Limb (tissue), 2 donors: ENCODE measurements around the gene TMEM258.

Source experiments
- DNase-seq, 2 donors: peaks; one replicate each; pipeline ENCODE4 v3.0.0-alpha.2; 2016; ENCODE audit errors: extremely low spot score in 2 of 2

TMEM258 gene

DNA sequence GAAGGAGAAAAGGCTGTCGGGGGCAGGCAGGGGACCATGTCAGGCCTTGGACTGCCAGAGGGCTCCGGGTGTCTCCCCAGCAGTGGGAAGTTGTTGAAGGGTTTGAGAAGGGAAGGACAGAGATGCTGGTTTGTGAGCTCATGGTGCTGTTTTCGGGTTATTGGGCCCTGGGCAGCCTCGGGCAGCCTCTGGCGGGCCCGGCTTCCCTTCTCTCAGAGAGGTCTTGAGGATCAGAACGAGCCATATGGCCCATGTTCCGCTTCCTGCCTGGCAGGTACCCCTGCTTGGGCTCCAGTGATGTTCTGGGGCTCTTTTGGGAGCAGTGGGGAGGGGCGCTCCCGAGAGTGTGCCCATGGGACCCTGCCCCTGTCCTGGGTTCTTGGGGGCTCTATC is 30.2 kb downstream of the TMEM258 start:
- no peak for DNase-seq

DNA sequence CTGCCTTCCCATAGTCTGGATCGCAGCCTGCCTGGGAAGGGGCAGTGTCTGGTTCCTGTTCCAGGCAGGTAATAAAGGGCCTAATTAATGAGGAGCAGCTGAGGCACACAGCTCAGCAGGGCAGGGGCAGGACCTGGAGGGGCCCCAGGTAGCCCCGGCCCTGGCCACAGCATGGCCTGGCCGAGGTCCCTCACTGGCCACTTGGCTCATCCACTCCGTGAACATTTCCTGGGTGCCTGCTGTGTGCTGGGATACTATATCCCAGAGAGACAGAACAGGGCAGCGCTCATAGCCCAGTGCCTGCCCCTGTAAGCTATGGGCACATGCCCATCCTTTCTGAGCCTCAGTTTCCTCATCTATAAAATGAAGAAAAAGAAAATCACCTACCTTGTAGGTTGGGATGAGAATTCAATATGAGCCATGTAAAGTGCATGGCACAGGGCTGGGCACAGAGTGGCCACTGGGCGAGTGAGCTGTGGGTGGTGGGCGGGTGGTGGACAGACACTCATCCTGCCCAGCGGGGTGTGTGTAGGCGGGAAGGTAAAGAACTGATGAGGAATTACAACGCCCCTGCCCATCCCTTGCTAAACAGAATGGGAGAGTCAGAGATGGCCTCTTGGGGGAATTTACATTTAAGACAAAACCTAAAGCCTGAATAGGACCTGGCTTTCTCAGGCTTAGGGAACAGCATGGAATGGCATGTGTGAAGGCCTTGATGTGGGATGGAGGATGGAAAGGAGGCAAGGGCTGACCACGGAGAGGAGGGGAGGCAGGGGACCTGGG is 30.8 kb downstream of the TMEM258 start:
- no peak for DNase-seq

DNA sequence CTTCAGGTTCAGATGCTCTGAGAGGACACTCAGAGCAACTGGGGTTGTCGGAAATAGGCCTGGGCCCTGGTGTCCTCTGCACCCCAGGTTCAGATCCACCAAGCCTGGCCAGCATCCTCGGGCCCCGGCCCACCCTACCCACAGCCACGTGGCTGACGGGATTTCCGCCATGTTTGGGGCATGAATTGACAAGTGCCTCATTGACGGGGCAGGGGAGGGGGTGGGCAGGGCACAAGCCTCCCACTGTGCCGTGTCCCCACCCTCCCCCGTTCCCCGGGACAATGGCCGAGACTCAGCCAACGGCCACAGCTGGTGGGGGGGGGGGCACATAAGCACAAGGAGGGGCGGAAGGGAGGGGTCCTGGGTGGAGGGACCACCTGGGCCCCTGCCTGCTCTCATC is 31.5 kb downstream of the TMEM258 start:
- no peak for DNase-seq

DNA sequence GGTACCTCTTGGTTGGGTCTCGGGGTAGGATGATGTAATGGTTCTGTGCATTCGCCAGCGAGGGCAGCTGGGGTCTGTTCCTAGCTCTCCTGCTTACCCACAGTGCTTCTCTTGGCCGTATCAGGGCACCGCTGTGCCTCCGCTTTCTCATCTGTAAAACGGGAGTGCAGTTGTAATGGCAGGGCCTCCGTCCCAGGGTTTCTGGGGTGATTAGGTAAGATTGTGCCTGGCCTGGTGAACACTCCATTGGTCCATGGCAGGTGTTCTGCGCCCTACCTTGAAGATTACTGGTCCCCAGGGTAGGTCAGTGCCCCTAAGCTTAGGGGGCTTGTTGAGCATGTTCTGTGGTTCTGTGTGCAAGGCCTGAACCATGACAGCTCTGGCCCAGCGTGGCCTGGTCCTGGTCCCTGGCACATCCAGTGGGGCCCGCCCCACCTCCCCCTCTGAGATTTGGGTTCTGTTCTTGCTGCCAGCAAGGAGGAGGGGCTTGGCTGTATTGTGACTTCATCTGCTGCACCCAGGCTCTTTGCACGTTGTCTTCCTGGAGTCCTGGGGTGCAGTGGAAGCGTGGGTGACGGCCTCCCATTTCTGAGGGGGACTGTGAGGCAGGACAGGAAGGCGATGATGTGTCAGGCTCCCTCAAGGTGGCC is 35.1 kb downstream of the TMEM258 start:
- no peak for DNase-seq

DNA sequence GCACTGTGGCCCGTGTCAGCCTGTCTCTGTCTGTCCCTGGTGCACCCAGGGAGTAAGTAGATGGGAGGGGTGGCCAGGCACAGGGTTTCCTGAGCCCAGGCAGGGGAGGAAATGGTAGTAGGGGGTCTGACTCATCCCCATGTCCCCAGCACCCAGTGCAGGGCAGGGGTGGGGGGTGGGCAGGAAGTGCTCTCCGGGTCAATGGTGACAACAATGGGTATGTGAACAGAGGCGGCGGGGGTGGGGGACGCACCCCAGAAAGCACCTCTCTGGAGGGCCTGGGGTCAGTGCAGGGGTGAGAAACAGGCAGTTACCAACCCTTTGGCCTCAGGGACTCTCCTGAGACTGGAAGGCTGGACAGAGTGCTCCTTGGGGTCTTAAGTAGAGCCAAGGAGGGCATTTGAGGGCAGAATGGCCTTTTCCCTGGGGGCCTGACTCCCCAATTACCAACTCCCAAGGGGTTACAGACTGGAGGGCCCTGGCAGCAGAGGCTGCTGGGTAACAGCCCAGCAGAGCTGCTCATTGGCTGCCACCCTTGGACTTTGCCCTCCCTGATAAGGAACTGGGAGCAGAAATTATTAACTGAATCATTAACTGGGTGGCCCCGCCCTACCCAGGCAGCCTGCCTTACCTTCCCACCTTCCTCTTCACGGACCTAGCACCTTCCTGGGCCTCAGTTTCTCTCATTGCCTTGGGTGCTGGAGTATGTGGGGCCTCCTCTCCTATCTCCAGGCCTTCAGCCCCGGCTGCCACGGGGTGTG is 35.8 kb downstream of the TMEM258 start:
- DNase-seq, result no peak

DNA sequence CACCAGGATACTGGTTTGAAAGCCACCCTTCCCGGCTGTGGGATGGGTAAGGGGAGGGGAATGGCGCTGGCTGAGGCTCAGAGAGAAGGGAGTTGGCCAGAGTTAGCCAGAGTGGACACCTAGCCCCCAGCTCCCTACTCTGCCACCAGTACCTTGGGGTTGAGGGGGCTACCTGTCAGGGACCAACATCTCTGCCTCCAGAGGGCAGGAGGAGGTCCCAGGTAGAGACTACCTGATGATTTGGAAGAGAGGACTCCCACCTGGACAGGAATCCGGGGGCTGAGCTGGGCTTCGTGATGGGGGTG is 36.3 kb downstream of the TMEM258 start:
- DNase-seq, result no peak

DNA sequence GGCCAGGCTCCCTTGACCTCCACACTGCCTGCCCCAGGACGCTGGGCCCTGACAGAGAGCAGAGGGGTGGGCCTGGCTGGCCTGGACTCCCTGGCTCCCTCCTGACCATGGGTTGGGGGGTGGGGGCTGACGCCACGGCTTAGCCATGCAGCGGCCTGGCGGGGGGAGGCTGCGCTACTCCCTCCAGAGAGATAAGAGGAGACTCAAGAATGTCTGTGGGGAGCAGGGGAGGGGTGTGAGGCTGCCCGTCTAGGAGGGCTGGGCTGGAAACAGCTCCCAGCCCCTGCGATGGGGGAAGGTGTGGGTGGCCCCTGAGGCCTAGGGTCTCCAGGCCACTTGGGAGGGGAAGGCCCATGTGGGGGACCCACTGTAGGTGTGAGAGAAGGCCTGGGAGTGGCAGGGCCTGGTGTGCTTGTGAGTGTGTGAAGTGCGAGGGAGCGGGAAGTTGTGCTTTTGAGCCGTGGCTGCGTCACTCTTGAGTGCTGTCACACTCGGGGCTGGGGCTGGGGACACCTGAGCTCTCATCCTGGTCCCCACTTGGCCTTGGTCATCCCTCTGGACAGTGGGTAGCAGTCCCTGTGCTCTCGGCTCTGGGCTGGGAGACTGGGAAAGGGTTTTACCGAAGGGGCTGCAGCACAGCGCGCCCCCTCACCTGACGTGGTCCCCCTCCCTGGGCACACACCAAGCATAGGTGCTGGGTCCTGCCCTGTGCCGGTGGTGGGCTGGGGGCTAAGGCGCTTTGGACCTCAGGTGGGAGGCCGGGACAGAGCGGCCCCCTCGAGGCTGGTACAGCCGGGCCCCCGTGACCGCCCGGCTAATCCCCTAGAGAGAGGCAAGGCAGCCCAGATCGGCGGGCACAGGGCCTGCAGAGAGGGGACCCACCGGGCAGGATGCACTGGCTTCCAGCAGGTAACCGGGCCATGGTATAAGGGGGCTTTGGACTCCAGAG is 37.6 kb downstream of the TMEM258 start:
- DNase-seq, result no peak

DNA sequence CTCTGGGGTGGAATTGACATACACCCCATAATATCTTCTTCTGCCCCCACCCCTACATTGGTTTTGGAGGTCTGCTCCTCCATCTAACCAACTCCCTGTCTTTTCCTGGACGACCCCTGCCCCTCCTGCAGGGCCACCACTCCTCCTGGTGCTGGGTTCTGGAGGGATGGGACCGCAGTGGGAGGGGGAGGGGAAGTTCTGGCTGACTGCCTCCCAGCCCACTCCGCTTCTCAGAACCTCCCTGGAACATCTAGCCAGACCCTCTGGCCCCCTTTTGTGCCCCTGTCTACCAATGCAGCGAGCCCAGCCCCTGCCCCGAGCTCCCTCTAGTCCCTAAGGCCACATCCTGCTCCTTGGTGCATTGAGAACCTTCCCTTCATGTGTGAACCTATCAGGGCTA is 38.7 kb downstream of the TMEM258 start:
- no peak for DNase-seq

DNA sequence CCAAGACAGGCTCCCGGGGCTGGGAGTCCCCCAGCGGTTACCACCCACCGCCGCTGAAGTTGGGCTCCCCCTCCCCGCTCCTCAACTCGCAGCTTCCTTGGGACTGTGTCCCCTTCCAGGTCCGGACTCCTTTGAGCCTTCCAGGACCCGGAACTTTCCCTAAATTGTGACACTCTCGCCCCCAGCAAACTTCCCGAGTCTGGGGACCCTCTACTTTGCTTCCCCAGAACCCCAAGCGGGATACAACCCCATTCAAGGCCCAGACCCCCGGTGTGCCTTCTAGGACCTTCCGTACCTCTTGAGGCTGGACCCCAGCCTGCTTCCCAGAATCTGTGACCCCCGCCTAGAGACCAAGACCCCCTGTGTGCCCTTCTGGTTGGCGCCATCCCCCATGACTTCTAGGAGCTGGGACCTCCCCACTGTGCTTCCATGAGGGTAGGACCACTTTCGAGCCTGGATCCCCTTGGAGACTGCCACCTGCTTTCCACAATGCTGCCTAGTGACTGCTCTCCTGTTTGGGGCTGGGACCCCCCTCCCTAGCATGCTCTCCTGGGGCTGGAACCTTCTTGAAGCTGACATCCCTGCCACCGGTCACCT is 39.4 kb downstream of the TMEM258 start:
- DNase-seq, result no peak

DNA sequence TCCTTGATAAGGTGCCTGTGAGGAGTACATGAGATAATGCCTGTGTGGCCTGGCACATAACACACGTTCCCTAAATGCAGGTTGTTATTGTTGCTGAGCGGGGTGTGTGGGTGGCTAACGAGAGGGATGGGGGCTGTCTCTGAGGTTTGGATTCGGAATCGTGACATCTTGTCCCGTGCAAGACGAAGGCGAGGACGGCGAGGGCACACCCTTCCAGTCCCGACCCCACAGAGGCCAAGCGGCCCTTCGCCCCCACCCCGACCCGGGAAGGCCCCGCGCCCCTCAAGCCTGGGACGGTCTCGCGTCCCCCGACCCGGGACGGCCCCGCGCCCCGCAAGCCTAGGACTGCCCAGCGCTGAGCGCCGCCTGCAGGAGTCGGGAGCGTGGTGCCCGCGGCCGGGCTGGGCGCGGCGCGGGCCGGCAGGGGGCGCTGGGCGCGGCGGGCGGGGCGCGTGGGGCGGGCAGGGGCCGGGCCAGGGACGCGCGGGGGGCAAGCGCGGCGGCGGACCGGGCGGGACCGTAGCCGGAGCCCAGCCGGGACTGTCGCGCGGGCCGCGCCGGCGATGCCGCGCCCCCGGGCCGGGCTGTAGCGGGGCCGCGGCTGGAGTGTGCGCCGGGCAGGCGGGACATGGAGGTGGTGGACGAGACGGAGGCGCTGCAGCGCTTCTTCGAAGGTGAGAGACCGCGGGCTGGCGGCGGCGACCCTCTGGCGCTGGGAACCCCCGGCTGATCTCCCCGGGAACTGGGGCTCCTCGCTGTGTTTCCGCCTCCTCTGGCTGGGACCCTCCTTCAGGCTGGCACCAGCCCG is 40.1 kb downstream of the TMEM258 start, which contains the start of gene MYRF:
TSS of gene MYRF (plus strand) at position 520 of the 808 bp plus-strand sequence. CDS start at position 629, 109 bp downstream.
- peak; percentile 27 to 83 for DNase-seq

DNA sequence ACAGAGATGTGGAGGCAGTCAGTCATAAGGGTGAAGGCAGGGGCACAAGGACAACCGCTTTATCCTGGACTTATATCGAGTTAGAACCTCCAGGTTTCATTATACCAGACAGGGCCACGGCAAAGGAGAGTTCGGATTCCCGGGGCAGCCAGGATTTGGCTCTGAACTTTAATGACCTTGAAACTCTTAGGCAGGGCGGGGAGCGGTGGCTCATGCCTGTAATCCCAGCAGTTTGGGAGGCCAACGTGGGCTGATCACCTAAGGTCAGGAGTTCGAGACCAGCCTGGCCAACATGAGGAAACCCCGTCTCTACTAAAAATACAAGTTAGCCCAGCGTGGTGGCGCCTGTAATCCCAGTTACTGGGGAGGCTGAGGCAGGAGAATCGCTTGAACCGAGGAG is 41.0 kb downstream of the TMEM258 start:
- DNase-seq, result no peak

DNA sequence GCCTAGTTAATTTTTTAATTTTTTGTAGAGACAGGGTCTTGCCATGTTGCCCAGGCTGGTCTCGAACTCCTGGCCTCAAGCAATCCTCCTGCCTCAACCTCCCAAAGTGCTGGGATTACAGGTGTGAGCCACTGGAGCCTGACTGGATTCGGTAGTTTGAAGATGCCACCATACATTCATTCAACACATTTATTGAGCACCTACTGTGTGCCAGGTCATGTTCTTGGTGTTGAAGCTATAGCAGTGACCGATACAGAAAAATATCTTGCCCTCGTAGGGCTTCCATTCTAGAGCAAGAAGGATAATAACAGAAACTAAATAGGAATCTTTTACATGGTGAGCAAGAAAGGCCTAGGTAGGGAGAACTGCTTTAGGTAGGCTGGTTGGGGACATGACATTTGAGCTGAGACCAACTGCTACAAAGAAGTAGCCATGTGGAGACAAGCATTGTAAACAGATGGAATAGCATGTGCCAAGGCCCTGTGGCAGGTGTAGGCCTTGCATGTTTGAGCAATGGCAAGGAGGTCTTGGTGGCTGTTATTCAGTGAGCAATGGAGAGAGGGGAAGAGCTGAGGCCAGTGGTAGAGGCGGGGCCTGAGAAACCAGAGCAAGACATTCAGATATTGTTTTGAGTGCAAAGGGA is 41.6 kb downstream of the TMEM258 start:
- DNase-seq, result no peak

DNA sequence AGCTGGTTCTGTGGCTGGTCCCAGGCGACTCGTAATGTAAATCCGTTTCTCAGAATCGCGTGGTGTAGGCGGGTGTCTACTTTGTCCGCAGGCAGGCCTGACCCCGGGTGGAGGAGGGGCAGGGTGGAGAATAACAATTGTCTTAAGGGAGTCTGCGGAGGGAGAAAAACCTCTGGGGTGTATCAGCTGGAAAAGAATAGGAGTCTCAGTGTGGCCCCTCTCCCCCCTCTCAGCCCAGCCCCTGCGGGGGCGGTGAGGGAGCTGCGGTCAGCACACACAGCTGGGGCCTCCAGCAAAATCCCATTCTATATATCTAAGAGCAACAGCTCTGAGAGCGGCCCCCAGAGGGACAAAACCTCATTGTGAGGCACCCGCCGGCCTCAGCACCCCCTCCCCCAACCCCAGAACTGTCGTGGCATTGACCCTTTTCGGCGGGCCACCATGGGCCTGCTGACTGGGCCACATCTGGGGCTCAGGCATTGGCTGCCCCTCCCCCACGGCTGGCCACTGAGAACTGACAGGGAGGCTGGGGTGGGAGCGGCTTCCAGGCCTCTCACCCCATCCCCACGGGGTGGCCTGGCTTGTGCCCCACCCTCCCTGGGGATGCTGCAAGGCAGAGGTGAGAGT is 42.7 kb downstream of the TMEM258 start:
- no peak for DNase-seq

DNA sequence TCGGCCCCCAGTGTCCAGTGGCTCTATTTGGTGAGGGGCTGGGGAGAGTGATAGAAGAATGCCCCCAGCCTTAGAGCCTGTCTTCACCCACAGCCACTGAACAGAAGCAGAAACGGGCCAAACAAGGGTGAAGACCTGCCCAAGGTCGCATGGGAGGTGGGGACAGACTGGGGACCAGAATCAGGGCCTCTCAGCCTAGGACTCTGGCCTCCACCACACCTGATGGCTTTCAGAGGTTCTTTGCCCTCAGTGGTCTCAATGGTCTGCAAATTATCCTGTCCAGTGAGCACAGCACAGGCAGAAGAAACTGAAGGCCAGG is 44.5 kb downstream of the TMEM258 start:
- DNase-seq, result no peak

DNA sequence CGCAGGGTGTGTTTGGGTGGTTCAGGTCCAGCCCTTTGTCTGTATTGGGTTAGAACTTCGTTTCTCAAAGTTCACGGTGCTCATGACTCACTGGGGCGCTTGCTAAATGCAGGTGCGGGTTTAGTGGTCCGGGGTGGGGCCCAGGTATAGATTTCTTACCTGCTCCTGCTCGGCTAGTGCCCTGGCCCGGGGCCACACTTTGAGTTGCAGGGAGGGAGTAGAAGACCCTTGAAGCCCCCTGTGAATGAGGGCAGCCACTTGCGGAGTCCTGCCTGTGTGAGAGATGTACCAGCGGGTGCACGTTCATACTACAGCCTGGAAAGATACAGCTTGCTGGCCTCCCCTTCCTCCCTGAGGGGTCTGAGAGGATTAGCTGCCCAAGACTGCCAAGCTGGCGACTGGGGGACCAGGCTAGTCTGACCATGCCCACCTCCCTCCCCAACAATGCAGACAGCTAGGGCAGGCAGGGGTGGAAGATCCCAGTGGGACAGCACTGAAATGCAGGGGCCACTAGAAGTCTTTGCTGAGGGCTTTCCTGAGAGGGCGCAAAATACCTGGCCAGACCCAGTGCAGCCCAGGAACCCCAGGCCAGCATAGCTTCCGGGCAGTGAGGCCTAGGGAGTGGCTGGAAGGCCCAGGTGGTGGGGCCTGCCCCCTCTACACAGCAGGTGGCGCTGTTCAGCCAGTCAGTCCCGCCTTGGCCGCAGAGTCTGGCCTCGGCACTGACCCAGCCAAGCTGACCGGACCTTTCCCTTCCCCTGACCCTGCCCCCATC is 45.0 kb downstream of the TMEM258 start:
- DNase-seq, result peak; percentile 40 to 74

DNA sequence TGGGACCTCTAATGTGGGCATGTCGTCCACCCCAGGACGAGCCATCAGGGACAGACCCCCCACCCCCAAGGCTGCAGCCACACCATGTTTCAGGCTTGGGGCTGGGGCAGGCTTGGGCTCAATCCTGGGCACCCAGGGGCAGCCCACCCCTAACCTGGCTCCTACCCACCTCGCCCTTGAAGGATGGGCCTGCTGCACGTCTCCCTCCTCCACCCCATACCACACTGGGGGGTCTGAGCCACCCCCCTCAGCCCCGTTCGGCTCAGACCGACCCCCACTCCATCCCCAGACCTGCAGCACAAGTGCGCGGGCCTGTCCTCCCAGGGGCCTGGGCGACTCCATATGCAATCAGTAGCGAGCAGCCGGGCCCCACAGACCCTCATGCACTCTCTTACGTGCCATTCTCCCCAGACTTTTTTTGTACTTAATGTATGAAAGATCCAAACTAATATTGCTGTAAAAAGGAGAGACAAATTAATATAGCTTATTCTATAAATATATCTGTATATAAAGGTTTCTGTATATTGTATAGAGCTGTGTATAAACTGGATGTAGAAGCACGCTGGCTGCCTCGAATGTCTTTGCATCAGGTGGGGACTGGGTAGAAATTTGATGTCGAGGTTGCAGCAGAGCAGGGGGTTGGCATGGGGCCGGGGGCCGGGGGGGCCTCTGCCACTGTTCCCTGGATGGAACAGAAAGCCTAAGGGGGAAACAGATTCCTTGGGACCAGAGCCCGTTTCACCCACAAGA is 45.8 kb downstream of the TMEM258 start:
- no peak for DNase-seq

DNA sequence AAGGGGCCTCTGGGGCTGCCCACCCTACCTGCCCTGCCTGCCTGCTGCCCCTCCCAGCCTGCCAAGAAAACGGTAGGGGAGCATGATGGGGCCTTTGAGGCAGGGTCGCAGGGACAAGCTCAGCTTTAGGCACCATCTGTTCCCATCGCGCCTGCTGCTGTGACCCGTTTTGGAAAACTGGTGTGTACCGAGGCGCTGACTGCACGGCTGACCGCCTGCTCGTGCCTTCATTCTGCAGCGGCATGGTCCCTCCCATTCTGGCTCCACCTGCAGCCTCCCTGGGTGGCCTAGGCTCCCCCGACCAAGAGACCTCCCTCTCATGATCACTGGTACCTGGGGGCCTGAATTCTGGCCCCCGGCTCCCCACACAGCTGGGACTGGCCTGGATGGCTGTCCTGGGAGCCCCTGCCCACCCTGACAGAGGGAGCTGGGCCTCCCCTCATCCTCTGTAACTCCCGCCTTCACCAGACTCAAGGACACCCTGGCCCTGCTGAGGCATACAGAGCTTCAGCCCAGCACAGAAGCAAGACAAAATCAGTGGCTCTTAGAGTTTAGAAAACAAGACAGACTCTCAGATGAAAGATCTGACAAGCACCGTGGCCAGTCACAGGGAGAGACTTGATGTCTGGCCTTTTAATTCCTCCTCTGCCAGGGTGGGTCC is 46.5 kb downstream of the TMEM258 start:
- DNase-seq, result no peak
